Activated CD4-positive, alpha-beta T cell treated with anti-CD3 and anti-CD28 coated beads, Interleukin-2, amount 50 U/mL, for 16 hours (primary cell): ENCODE measurements around the gene SPOCK1.
A peak's percentile ranks its signal among the peaks of the same experiment; 100 is the strongest.

Experiments
- DNase-seq: peaks from one replicate; pipeline ENCODE4 v3.0.0-alpha.2; 2020

The SPOCK1 gene

GRCh38 chr5:137356127-137356526 is 143.0 kb downstream of the SPOCK1 start:
- DNase-seq, result no peak

- no peak for DNase-seq
These were observed 143.4 kb downstream of the SPOCK1 start for GRCh38 chr5:137355708-137356107.

DNA sequence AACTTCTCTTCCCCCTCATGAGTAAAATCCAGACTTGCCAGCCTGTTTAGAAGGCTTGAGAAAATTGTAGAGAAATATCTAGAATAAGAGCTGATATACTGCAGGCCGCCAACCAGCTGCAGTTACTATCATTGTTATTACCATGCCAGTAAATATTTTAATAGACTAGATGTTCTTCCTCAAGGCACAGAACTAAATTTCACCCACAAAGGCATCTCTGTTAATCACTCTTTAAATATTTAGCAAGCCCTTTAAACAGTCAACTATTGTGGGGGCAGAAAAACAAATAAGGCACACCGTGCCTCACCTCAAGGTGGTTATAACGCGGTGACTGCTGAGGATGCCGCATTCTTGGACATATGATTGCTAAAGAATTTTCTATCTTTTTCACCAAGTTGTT is 147.0 kb downstream of the SPOCK1 start:
- DNase-seq, result no peak

- no peak for DNase-seq
These were observed 148.3 kb downstream of the SPOCK1 start for GRCh38 chr5:137350791-137351190.

GRCh38 chr5:137348759-137349158 is 150.4 kb downstream of the SPOCK1 start:
- DNase-seq, result no peak

DNA sequence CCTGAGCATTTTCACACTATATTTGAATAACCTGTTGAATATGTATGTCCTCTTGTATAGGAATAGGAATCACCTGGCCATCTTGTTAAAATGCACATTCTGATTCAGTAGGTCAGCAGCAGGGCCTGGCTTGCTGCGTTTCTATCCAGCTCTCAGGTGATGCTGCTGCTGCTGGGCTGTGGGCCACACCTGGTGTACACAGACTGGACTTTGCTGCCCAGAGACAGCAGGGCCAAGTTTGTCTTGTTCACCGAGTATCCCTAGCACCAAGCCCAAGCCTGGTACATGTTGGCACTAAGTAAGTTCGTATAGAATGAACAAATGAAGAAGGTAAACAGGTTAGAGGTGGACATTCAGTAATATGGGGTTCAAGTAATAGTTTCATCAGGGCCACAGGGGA is 151.3 kb downstream of the SPOCK1 start:
- no peak for DNase-seq

DNA sequence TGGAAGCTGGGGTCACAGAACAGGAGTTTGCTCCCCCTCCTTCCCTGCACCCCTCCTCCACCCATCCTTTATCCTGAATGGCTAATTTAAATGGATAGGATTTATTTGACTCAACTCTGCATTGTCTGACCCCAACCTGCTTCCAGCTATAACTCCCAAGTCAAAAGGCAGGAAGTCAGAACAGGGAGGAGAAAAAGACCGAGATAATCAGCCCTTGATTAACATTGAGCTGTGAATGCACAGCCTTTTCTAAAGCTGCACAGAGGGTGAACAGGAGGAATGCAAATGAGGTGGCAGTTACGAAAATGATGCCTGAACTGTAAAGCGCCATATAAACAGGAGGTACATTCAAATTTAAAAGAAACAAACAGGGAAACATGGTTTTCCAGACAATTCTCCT is 152.8 kb downstream of the SPOCK1 start:
- no peak for DNase-seq

DNA sequence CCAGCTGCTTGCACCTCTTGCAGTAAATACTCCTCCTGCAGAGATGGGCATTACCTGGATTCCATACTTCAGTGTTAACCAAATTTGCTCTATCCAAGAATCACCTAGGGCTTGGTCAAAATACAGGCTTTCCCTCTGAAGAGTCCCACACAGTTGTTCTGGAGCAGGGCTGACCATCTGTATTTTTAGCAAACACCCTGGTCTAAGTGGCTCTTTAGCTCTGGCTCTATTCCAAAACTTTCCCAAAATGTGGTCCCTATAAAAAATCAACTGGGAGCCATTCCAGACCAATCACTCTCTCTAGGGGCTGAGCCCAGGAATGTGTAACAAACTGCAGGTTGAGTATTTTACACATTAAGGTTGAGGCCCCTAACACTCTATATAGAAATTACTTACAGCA is 153.7 kb downstream of the SPOCK1 start:
- DNase-seq, result no peak

DNA sequence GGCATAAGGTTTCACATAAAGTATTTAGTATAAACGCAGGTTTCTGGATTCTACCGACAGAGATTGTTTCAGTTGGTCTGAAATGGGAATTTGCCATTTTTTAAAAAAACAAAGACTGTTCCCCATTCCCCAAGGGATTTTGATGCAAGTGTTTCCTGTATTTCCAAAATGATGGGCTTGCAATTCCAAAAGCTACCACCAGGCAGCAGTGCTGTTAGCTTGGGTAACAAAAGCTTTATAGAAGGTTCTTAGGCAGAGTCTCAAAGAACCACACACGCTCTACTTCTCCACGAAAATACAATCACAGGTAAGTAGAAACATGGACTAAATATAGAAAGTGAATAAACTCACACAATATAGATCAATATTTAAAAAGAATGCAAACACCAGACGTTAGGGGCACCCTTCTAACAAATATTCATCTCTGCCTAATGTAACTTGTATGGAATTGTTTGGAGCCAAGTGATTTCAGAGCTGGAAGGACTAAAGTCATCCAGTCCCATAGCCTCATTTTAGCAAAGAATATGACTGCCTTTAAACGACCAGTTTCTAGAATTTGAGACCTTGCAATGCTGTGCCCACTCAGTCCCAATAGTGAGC is 154.3 kb downstream of the SPOCK1 start:
- DNase-seq, result peak; percentile 32

DNA sequence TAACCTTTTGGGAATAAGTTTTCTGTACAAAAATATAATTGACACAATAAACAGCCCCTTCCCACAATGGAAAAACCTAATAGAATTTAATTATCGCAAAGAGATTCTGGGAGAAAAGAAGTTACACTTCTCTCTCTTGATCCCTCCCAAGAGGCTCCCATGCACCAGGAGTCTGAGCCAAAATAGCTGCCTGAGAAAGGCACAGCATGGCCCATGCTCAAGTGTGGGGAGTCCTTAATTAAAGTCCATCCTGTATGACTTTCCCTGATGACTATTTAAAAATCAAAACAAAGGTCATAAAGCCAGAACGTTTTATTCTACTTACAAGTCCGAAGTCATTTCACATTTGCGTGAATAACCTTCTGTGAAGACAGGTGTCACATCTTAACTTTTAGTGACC is 155.1 kb downstream of the SPOCK1 start:
- no peak for DNase-seq

GRCh38 chr5:137342764-137343163 is 156.4 kb downstream of the SPOCK1 start:
- no peak for DNase-seq

GRCh38 chr5:137341831-137342230 is 157.3 kb downstream of the SPOCK1 start:
- no peak for DNase-seq

- no peak for DNase-seq
These were observed 158.2 kb downstream of the SPOCK1 start for GRCh38 chr5:137340881-137341280.

GRCh38 chr5:137336565-137337120 is 162.5 kb downstream of the SPOCK1 start:
- DNase-seq, result no peak

- no peak for DNase-seq
These were observed 163.0 kb downstream of the SPOCK1 start for GRCh38 chr5:137336161-137336560.

- DNase-seq, result no peak
These were observed 163.6 kb downstream of the SPOCK1 start for GRCh38 chr5:137335493-137335892.

GRCh38 chr5:137333928-137334327 is 165.2 kb downstream of the SPOCK1 start:
- no peak for DNase-seq

GRCh38 chr5:137333475-137333874 is 165.7 kb downstream of the SPOCK1 start:
- no peak for DNase-seq

GRCh38 chr5:137332296-137332695 is 166.8 kb downstream of the SPOCK1 start:
- no peak for DNase-seq

- DNase-seq, result no peak
These were observed 169.4 kb downstream of the SPOCK1 start for GRCh38 chr5:137329586-137330296.

GRCh38 chr5:137328991-137329390 is 170.1 kb downstream of the SPOCK1 start:
- no peak for DNase-seq

- DNase-seq, result no peak
These were observed 170.7 kb downstream of the SPOCK1 start for GRCh38 chr5:137328463-137328862.

- no peak for DNase-seq
These were observed 173.4 kb downstream of the SPOCK1 start for GRCh38 chr5:137325721-137326120.
